Muscle of arm (tissue), 12 donors: ENCODE results near the gene HOXA1. TPM values are rescaled to one million over a fixed set of nuclear protein-coding genes. Genes with fewer than 3 reads are reported as not detected.

Source experiments
- DNase-seq: peaks from one replicate; pipeline ENCODE4 v3.0.0-alpha.2; 2013
- polyA plus RNA-seq, 12 donors: library from polyadenylated mRNA; unstranded; fragments of 120-200 nt; gene quantifications; one replicate each; pipeline ENCODE4 v1.2.1, GENCODE V29; 2013; ENCODE audit not compliant: insufficient read length in 12 of 12

The HOXA1 gene
- polyA plus RNA-seq, 12 donors: 0.35 to 1.6 (median 1.1) TPM; not detected in 2

- DNase-seq: no peak
Measured at GRCh38 chr7:27132978-27133377, 37.2 kb upstream of the HOXA1 start.

- no peak for DNase-seq
Measured at GRCh38 chr7:27132214-27132613, 36.4 kb upstream of the HOXA1 start.

- DNase-seq: no peak
Measured at GRCh38 chr7:27131390-27131819, 35.6 kb upstream of the HOXA1 start.

- DNase-seq: peak; percentile 92
Measured at GRCh38 chr7:27130540-27131389, 35.0 kb upstream of the HOXA1 start, which contains the start of gene HOXA4. TSS of gene HOXA4 (minus strand) at chr7:27130757. CDS start at chr7:27130733, 24 bp downstream.

GRCh38 chr7:27129729-27130539, 34.1 kb upstream of the HOXA1 start:
- no peak for DNase-seq

- no peak for DNase-seq
Measured at GRCh38 chr7:27128776-27129728, 33.3 kb upstream of the HOXA1 start.

GRCh38 chr7:27128034-27128433, 32.2 kb upstream of the HOXA1 start:
- DNase-seq: no peak

GRCh38 chr7:27126596-27127327, 31.0 kb upstream of the HOXA1 start:
- DNase-seq: no peak

GRCh38 chr7:27125986-27126394, 30.2 kb upstream of the HOXA1 start:
- DNase-seq: no peak

- DNase-seq: no peak
Measured at GRCh38 chr7:27124902-27125689, 29.3 kb upstream of the HOXA1 start.

GRCh38 chr7:27124096-27124901, 28.5 kb upstream of the HOXA1 start:
- no peak for DNase-seq

GRCh38 chr7:27123477-27124053, 27.8 kb upstream of the HOXA1 start:
- DNase-seq: no peak

GRCh38 chr7:27123007-27123476, 27.2 kb upstream of the HOXA1 start:
- no peak for DNase-seq

GRCh38 chr7:27122077-27122910, 26.5 kb upstream of the HOXA1 start:
- no peak for DNase-seq

- DNase-seq: no peak
Measured at GRCh38 chr7:27121684-27122076, 25.9 kb upstream of the HOXA1 start.

- DNase-seq: no peak
Measured at GRCh38 chr7:27119412-27119911, 23.7 kb upstream of the HOXA1 start.

- DNase-seq: no peak
Measured at GRCh38 chr7:27118580-27118979, 22.8 kb upstream of the HOXA1 start.
